Stimulated activated CD4-positive, alpha-beta T cell treated with anti-CD3 and anti-CD28 coated beads, Interleukin-4, amount 100 ng/mL, for 1 hour (primary cell): ENCODE measurements around the gene CYP17A1.
"Not testable (repeated sequence)": the region's sequence is repeated elsewhere in the genome, so short reads cannot be mapped to it uniquely, and the experiment has no call there.

Experiments used
- DNase-seq: peaks from one replicate; pipeline ENCODE4 v3.0.0-alpha.2; 2020

The CYP17A1 gene, protein sequence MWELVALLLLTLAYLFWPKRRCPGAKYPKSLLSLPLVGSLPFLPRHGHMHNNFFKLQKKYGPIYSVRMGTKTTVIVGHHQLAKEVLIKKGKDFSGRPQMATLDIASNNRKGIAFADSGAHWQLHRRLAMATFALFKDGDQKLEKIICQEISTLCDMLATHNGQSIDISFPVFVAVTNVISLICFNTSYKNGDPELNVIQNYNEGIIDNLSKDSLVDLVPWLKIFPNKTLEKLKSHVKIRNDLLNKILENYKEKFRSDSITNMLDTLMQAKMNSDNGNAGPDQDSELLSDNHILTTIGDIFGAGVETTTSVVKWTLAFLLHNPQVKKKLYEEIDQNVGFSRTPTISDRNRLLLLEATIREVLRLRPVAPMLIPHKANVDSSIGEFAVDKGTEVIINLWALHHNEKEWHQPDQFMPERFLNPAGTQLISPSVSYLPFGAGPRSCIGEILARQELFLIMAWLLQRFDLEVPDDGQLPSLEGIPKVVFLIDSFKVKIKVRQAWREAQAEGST

GRCh38 chr10:102837230-102837721 lies at the start of gene CYP17A1:
TSS of gene CYP17A1 (minus strand) at chr10:102837413. CDS start at chr10:102837361, 52 bp downstream.
- DNase-seq, result no peak

- no peak for DNase-seq
These were observed 43.0 kb upstream of the CYP17A1 start for GRCh38 chr10:102880256-102880655.

GRCh38 chr10:102878629-102879028 lies 41.4 kb upstream of the CYP17A1 start:
- no peak for DNase-seq

DNA sequence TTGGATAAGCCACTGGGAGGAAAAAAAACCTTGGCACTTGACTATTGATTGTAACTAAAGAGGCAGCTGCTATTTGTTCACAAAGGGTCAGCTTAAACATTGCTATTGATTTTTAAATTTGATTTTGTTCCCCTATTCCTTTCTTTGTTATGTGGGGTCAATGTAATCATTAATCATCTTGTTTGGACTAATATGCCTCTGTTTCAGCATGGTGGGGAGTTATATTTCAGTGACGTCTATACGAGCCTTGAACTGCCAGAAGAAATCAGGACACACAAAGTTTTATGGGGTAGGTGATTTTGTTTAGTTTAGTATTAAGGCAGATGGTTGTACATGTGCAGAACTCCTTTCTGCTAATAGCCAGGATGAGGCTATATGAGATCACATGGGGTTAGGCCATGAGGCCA lies 39.5 kb upstream of the CYP17A1 start:
- DNase-seq, result no peak

- DNase-seq, result no peak
These were observed 35.0 kb upstream of the CYP17A1 start for GRCh38 chr10:102872163-102872562.

DNA sequence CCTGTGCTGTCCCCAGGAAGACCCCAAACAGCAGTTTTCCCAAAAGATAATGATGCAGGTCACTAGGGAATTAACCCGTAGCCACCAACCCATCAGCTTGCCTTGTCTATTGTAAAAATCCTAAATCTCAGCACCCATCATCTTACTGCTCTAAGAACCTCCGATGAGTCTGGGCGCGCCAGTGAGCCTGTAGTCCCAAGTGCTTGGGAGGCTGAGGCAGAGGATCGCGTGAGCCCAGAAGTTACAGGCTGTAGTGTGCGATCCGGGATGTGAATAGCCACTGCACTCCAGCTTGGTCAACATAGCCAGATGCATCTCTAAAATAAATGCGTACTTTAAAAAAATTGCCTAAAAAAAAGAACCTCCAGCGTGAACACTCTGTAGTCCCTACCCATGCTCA lies 33.0 kb upstream of the CYP17A1 start:
- DNase-seq, result no peak

- DNase-seq, result peak; percentile 7
These were observed 32.3 kb upstream of the CYP17A1 start, which contains the start of gene AS3MT for GRCh38 chr10:102869258-102870198. TSS of gene AS3MT (plus strand) at chr10:102869470. CDS start at chr10:102869593, 123 bp downstream.

DNA sequence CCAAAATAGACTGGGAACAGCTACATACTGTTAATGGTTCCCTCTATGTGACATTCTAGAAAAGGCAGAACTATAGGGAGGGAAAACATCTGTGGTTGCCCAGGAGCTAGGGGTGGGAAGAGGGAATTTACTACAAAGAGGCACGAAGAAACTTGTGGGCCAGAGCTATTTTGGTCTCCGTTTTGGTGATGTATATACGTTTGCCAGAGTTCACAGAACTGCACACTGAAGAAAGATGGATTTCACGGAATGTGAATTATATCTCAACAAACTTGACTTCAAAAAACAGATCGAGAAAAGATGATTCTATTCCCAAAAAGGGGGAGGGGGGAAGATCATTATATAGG lies 31.7 kb upstream of the CYP17A1 start:
- no peak for DNase-seq

DNA sequence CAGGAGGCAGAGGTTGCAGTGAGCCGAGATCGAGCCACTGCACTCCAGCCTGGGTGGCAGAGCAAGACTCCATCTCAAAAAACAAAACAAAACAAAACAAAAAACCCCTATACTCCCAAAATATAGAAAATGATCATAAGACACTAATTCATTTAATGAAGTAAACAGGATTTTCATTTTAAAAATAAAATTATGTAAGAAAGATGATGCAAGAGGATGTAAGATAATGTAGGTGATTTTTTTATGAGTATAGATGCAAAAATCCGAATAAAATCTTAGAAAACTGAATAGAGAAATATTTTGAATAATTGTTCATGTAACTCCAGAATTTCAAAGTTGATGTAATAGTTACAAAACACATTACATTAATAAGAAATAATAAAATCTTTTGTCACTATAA lies 28.4 kb upstream of the CYP17A1 start:
- no peak for DNase-seq

- no peak for DNase-seq
These were observed 26.4 kb upstream of the CYP17A1 start for GRCh38 chr10:102863660-102864059.

GRCh38 chr10:102859911-102860310 lies 22.7 kb upstream of the CYP17A1 start:
- DNase-seq, result no peak

DNA sequence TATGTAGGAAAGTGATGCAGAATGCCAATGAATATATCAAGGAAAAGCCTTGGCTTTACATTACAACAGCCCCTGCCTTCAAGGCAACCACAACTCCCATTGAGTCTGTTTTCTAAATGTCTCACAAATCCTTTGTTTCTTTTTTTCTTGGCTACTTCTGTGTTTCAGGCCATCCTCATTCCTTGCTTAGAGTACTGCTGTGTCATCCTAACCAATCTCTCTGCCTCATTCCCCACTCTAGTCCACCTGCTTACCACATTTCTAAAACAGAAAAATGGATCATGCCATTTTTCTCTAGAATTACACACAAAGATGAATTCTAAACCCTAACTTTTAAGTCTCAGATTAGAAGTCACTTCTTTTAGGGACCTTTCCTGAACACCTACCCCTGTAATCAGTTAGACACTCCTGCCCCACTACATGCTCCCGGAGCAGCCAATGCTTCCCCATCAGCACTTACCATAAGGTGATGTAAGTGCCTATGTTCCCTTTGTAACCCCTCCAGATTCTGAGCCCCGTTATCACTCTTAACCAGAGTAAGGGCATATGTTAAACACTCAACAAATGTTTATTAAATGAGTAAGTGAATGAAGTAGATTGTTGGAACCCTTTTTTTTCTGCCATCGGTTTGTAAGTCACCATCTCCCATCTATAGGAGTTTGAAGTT lies 19.7 kb upstream of the CYP17A1 start:
- DNase-seq, result no peak

DNA sequence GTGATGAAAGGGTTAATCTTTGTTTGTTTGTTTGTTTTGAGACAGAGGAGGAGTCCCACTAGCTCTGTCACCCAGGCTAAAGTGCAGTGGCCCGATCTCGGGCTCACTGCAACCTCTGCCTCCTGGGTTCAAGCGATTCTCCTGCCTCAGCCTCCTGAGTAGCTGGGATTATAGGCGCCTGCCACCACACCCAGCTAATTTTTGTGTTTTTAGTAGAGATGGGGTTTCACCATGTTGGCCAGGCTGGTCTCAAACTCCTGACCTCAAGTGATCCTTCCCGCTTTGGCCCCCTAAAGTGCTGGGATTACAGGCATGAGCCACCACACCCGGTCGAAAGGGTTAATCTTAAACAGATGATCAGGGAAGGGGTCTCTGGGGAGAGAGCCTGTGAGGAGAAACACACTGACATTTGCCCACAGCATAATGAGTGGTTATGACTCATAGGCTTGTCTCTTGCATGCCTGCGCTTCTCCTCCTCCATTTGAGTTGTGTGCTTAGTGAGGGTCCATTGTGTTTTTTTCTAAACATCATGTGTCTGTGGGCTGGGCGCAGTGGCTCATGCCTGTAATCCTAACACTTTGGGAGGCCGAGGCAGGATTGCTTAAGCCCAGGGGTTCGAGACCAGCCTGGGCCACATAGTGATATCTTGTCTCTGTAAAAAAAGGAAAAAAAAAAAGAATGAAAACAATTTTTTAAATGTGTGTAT lies 18.7 kb upstream of the CYP17A1 start:
- not testable (repeated sequence) for DNase-seq

GRCh38 chr10:102853237-102853636 lies 16.0 kb upstream of the CYP17A1 start:
- DNase-seq, result not testable (repeated sequence)

DNA sequence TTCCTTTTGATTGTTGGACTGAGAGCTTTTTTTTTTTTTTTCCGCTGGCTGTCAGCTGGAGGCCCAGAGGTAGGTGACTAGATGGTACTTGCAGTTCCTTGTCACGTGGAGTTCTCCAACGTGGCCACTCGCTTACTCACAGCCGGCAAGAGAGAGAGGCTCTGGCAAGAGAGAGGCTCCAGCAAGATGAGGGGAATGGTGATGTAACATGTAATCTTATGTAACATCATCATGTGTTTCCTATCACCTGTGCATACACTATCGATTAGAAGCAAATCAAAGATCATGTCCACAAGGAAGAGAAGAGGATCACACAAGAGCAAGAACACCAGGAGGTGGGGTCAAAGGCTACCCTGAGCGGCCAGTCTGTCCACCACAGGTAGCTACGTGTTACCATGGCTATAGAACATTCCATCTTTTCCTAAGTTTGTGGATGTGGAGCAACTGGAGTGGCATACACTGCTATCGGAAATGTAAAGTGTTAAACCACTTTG lies 12.9 kb upstream of the CYP17A1 start:
- no peak for DNase-seq

DNA sequence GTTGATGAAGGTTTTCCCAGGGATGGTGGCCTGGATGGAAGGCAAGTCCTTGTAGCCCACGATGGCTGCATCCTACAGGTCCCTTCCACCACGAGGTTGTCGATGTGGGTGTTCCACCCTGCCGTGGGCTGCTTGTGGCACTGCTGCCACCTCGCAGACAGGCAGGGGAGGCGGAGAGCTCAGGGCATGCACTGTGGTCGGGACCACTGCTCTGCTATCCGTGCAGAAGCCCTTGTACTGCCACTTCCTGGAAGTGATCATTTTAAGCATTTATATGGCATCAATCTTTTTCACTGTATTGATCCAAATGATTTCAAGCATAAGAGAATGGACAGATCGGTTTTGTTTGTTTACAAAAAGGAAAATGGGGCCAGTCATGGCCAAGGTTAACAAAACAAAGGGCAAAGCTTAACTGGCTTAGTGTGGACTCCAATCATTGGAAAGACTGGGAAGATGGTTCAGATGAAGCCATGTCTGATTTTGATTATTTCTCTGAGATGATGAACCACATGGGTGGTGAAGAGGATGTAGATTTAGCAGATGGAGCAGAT lies 8.2 kb upstream of the CYP17A1 start:
- no peak for DNase-seq

- not testable (repeated sequence) for DNase-seq
These were observed 7.1 kb upstream of the CYP17A1 start for GRCh38 chr10:102844190-102844776.

DNA sequence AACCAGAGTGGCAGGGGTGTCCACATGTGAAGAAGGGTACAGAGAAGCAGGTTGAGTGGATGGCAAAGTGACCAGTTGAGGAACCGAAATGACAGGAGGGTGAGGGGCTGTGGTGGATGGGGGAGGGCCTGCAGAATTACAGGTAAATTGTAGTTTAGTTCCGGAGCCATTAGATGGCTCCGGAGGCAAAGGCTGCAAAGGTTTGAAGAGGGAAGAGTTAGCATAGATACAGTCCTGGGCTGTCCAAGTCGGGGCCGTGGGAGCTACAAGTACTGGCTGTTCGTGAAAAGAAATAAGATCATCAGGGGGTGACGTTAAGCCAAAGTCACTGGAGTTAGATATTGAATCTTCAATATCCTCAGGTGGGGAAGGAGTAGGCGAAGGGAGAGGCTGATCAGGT lies 5.9 kb upstream of the CYP17A1 start:
- not testable (repeated sequence) for DNase-seq

GRCh38 chr10:102841827-102842345 lies 4.7 kb upstream of the CYP17A1 start:
- no peak for DNase-seq

GRCh38 chr10:102838276-102838927 lies 1.2 kb upstream of the CYP17A1 start:
- not testable (repeated sequence) for DNase-seq
